ENCODE measurements around the gene ABO. TPM values are rescaled to one million over a fixed set of nuclear protein-coding genes. Genes with fewer than 3 reads are reported as not detected.

Gene ABO
- total RNA-seq, 4 donors from 2014 or later: 0.85 to 3.2 (median 1.6) TPM

DNA sequence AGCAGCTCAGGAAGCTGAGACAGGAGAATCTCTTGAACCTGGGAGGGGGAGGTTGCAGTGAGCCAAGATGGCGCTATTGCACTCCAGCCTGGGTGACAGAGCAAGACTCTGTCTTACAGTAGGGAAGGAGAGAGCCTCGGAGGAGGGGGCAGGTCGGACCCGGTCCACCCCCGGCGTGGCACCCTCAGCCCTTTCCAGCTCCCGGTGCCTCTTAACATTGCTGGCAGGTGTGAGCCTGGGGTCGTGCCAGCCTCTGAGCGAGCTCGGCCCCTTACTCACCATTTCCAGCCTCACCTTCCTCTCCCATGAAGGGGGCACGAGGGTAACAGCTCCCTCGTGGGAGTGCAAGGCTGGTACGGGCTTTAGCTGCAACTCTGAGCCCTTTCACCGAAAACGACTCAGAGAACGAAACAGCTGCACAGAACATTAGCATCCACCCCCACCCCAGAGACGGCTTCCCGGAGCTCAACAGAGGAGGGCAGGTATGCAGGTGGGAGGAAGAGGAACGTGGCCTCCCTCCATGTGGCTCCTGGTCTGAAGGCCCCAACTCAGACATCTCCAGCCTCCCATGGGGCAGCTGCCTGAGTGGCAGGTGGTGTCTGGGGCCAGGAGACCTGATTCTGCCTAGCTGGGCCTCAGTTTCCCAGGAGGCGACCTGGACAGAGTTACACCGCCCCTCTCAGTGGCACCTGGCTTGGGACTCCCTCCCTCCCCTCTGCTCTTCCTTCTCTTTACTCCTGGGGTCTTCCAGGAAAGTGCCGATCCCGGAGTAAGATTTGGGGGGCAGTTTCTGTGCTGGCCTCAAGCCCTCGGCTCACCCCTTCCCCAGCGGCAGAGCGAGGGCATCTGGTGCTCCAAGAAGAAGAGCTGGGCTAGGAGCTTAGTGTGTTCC, 28.5 kb upstream of the ABO start:
- TF ChIP-seq, protein P1, sequence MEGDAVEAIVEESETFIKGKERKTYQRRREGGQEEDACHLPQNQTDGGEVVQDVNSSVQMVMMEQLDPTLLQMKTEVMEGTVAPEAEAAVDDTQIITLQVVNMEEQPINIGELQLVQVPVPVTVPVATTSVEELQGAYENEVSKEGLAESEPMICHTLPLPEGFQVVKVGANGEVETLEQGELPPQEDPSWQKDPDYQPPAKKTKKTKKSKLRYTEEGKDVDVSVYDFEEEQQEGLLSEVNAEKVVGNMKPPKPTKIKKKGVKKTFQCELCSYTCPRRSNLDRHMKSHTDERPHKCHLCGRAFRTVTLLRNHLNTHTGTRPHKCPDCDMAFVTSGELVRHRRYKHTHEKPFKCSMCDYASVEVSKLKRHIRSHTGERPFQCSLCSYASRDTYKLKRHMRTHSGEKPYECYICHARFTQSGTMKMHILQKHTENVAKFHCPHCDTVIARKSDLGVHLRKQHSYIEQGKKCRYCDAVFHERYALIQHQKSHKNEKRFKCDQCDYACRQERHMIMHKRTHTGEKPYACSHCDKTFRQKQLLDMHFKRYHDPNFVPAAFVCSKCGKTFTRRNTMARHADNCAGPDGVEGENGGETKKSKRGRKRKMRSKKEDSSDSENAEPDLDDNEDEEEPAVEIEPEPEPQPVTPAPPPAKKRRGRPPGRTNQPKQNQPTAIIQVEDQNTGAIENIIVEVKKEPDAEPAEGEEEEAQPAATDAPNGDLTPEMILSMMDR (IDR thresholded peaks at IDR 0.05; ENCODE audit: low read depth): no peak

DNA sequence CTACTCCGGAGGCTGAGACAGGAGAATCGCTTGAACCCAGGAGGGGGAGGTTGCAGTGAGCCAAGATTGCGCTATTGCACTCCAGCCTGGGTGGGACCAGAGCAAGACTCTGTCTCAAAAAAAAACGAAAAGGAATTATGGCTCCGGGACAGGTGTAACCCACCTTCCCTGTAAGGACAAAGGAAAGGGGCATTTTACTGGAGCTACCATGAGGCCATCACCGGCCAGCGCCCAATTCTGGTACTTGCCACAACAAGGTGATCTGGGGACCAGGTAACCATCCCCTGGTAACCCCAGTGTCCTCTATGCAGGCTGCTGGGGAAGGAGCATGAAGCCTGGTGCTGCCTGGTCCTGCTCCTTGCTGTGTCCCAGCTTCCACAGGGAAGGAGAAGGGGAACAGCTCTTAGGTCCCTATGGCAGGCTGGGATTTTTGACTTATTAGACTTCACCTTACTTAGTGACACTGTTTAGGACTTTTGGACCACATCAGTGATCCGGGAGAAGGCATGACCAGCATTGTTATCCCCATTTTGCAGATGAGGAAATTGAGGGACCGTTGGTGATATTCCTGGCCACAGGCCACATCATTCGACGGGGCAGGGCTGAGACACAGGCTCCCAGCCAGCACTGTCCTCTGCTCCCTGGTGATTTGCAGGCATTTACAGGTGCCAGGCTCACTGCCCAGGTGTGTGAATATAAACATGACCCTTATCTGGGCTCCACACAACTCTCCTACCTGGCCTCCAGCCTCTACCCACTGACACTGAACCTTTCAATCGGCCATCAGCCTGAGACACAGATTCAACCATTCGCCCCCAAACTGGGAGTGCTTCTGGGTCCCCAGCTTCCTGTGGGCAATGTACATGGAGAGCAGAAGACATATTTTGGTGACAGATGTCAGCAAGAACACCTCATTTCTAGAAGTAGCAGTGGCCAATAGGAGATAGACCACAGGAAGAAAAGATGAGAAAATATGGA, 26.5 kb upstream of the ABO start:
- TF ChIP-seq, protein P1 (IDR thresholded peaks at IDR 0.05; ENCODE audit: low read depth): no peak

DNA sequence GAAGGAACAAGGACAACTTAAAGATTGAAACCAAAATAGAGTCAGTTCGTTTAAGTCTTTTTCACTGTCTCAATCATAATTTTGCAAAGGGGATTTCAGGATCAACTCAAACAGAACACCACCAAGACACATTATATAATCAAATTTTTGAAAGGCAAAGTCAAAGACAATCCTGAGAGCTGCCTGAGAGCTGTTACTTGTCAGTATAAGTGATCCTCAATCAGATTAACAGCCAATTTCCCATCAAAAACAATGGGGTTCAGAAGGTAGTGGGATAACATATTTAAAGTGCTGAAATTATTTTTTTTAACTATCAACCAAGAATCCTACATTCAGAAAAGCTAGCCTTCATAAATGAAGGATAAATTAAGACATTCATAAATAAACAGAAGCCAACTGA, 19.3 kb upstream of the ABO start:
- TF ChIP-seq, protein P1 (IDR thresholded peaks at IDR 0.05; ENCODE audit: low read depth): no peak

DNA sequence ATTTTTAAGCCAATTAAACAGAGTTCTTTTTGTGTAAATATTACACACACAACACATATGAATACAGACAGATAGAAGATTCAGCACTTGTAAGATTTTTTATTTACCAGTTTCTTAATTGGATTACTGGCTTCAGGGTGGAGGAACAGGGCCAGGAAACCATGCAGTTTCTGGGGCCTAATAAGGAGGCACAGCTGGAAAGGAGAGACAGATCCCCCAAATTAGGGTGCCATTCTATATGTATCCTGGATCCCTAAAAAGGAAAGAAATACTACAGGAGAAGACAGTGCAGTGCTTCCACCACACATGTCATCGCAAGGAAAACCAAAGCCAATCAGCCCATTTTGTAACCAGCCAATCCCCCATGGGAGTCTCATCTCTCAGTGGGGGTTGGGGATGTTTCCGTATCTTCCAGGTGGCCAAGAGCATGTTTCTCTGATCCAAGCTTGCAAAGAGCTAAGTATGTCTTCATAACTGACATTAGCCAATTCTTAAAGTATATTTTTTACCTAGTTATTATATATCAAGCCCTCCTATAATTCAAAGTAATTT, 15.8 kb upstream of the ABO start:
- TF ChIP-seq, protein P1 (IDR thresholded peaks at IDR 0.05; ENCODE audit: low read depth): no peak

DNA sequence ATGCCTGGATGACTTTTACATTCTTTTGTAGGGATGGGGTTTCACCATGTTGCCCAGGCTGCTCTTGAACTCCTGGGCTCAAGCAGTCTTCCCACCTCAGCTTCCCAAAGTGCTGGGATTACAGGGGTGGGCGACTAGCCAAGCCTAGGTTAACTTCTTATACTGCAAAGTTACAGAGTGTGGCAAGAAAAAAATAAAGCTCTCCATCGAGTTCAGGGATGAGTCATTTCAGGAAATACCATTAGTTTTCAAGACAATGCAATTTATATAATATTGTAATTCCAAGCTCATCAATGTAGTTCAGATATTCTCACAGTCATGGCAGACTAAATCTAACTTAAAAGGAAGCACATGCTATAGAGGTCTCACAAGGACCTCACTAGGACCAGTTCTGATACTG, 11.5 kb upstream of the ABO start:
- TF ChIP-seq, protein P1 (IDR thresholded peaks at IDR 0.05; ENCODE audit: low read depth): no peak

DNA sequence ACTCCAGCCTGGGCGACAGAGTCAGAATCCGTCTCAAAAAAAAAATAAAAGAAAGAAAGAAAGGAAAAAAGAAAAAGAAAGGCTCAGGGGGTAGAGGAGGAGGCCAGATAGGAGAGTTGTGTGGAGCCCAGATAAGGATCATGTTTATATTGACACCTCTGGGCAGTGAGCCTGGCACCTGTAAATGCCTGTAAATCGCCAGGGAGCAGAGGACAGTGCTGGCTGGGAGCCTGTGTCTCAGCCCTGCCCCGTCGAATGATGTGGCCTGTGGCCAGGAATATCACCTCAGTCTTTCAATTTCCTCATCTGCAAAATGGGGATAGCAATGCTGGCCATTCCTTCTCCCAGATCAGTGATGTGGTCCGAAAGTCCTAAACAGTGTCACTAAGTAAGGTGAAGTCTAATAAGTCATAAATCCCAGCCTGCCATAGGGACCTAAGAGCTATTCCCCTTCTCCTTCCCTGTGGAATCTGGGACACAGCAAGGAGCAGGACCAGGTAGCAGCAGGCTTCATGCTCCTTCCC, 10.3 kb upstream of the ABO start:
- TF ChIP-seq, protein P1 (IDR thresholded peaks at IDR 0.05; ENCODE audit: low read depth): no peak

All from subcutaneous adipose tissue (tissue), 4 donors.